ENCODE measurements around the gene ARID3A.

The ARID3A gene

GRCh38 chr19:964761-965694, 39.2 kb downstream of the ARID3A start:
- DNase-seq = no peak

GRCh38 chr19:966485-967088, 40.8 kb downstream of the ARID3A start:
- DNase-seq = no peak

DNA sequence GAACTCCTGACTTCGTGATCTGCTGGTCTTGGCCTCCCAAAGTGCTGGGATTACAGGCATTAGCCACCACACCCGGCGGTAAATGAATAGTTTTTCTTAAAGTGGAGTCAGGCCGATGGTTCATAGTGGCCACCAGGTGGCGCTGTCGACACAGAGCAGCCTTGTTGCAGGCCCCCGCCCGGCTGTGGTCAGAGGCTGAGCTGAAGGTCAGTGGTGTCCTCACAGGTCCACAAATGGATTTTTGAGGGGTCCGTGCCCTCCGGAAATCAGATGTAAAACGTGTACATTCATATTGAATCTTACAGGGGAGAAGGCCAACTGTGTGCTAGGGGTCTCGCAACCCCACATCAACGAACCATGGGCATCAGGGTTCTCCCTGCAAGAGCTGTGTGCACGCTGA, 44.9 kb downstream of the ARID3A start:
- peak; percentile 1 for DNase-seq

GRCh38 chr19:971795-972194, 46.0 kb downstream of the ARID3A start:
- no peak for DNase-seq

- no peak for DNase-seq
Measured at GRCh38 chr19:972281-972680, 46.4 kb downstream of the ARID3A start.

DNA sequence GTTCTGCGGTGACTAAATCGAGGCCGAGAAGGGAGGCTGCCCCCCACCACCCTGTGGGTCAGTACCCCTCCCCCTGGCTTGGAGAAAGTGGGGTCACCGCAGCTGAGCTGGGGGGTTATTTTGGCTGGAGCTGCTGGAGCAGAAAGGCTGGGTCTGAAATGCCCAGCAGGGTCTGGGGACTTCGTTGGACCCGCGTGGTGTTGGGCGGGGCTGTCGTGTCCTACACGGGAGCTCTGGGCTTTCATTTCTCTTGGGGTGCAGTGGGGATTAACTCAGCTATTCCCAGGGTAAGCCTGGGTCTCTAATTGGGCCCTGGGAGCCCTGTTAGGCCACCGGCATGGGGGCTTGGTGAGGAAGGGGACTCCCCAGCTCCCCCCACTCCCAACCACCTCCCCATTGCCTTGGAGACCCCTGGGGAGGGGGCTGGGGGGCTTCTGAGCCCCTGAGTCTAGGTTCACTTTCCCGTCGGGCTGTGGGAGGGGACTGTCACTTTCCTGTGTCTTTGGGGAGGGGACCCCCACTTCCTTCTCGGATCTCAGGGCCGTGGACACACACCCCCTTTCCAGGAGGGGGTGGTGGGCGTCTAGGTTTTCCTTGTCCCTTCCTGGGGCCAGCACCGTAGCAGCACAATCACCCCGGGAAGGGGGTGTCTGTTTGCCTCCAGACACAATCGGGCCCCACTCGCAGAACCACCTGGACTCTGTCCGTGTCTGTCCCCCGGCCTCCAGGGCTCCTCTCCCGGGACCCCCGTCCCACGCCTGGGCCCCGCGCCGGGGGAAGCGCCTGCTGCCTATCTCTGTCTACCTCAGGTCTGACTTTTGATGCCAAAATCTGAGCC, 48.1 kb downstream of the ARID3A start:
- no peak for DNase-seq

DNA sequence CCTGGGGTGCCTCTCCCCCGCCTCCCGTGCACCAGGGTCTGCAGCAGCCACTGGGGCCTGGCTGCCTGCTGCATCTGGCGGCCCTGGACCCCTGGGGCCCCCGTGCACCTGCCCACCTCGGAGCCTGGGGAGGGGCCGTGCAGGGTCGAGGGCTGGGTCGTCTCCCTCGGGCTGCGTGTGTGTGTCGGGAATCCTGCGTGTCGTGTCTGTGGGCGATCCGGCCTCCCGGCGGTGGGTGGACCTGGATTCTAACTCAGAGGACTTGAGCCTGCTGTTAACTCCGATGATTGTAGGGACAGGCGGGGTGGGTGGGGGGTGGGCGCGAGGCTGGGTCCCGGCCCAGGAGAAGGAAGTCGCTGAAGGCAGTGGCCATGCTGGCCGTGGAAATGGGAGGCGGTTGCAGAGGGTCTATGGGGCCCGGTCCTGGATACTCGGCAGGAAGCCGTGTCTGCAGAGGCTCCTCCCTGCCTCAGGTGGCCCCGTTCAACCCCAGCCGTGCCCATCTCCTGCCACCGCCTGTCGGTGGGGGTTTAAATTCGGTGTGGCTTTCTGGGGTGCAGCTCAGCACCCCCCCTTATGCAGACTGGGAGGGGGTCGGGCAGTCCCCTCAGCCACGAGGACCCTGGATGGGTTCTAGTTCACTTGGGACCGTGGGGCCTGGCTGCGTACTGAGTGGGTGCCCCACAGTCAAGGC, 48.9 kb downstream of the ARID3A start:
- no peak for DNase-seq

DNA sequence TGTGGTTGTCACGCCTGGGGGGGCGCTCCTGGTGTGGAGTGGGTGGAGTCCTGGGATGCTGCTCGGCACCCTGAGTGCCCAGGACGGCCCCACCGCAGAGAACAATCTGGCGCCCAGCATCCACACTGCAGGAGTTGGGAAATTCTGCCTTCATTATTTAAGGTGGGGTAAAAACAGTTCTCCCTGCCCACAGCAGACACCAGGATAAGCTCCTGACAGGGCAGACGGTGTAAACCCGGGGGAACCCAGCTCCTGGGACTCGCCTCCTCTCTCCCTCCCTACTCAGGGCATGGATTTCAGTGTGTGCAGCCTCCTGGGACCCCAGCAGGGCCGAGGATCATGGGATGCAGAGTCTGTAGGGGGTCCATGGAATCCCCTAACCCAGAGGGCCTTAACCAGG, 50.6 kb downstream of the ARID3A start:
- DNase-seq = no peak

GRCh38 chr19:977058-977464, 51.2 kb downstream of the ARID3A start:
- DNase-seq = no peak

GRCh38 chr19:979318-979741, 53.5 kb downstream of the ARID3A start:
- no peak for DNase-seq

GRCh38 chr19:980133-980998, 54.5 kb downstream of the ARID3A start:
- no peak for DNase-seq

DNA sequence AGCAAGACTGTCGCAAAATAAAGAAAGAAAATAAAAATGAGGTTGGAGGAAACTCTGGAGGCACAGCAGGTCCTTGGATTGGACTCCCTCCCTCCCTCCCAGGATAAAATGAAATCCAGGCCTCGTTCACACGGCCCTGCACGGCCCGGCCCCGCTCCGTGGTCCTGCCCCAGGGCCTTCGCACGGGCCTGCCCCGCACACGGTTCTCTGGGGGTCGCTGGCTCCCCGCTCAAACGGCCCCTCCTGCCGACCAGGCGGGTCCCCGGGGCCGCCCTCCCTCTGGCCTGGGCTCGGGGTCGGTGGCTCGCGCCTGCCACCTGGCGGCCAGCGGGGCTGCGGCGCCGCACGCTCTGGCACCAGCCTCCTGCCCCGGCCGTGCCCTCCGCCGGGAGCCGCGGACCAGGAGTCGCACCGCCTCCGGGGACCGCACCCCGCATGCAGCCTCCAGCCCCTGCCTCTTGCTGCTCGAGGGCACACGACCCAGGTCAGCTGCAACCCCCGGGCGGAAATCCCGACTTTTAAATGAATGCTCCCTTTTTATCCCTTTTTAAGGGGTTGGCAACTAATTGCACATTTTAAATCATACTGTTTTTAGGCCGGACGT, 56.8 kb downstream of the ARID3A start:
- peak; percentile 20 for DNase-seq

GRCh38 chr19:984165-984967, 58.5 kb downstream of the ARID3A start, which contains the start of gene WDR18:
Gene WDR18, plus strand, starts transcription at chr19:984345. Its CDS starts 9 bp downstream, at chr19:984354.
- peak; percentile 69 for DNase-seq

GRCh38 chr19:986083-986482, 60.2 kb downstream of the ARID3A start:
- no peak for DNase-seq

DNA sequence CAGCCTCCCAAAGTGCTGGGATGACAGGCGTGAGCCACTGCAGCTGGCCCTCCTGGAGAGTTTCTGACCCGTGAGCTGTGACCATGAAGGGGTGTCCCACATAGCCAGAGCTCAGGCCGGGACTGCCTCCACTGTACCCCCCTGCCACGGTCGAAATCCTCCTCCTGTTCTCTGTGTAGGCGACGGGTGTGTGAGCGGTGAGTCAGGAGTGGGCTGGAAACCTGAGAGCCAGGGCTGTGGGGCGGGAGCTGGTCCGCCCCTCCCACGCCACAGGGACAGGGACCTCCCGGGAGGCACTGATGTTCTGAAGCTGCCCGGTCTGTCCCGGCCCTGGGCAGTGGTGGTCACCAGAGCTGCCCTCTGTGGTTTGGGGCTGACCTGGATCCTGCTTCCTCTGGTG, 62.2 kb downstream of the ARID3A start:
- no peak for DNase-seq

GRCh38 chr19:988510-988909, 62.7 kb downstream of the ARID3A start:
- DNase-seq = no peak

GRCh38 chr19:989381-990081, 63.7 kb downstream of the ARID3A start:
- DNase-seq = no peak

GRCh38 chr19:990119-990571, 64.3 kb downstream of the ARID3A start:
- no peak for DNase-seq

DNA sequence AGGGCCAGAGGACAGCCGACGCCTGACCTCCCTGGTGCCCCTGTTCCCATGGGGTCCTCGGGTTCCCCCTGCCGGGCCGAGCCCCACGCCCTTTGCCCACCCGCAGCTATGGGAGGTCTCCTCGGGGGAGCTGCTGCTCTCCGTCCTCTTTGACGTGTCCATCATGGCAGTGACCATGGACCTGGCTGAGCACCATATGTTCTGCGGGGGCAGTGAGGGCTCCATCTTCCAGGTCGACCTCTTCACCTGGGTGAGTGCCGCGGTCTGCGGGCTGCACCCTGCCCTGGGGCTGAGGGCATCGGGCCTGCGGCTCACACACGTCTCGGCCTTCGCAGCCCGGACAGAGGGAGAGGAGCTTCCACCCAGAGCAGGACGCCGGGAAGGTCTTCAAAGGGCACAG, 64.9 kb downstream of the ARID3A start:
- DNase-seq = no peak

All from GF-D8 (cell line).